NCI-H524 treated with DMSO at 0.1 percent for 48 hours (cell line): ENCODE data around the gene NOS1AP.
A peak's percentile ranks its signal among the peaks of the same experiment; 100 is the strongest.
"Not testable (repeated sequence)": the region's sequence is repeated elsewhere in the genome, so short reads cannot be mapped to it uniquely, and the experiment has no call there.

Experiments
- DNase-seq: peaks from one replicate; lab custom pipeline; 2025; lab: John Stamatoyannopoulos, UW

Gene NOS1AP

DNA sequence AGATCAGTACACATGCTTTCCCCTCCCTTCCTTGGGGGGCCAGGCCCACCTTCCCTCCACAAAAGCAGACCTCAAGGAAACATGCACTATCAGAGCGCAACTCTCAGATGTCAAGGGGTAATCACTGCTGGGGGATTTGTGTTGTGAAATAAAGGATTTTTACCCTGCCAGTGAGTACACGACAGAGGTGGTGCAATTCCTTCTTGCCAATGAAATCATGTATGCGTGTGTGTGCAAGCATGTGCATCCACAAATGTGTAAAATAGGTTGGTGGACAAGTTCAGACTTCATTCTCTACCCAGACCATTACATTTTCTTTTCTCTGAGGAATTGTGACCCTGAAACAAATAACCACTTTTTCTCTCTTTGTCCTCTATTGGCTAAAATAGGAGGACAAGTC is 9.8 kb upstream of the NOS1AP start:
- DNase-seq, result no peak

GRCh38 chr1:162060314-162060713 is 9.2 kb upstream of the NOS1AP start:
- no peak for DNase-seq

DNA sequence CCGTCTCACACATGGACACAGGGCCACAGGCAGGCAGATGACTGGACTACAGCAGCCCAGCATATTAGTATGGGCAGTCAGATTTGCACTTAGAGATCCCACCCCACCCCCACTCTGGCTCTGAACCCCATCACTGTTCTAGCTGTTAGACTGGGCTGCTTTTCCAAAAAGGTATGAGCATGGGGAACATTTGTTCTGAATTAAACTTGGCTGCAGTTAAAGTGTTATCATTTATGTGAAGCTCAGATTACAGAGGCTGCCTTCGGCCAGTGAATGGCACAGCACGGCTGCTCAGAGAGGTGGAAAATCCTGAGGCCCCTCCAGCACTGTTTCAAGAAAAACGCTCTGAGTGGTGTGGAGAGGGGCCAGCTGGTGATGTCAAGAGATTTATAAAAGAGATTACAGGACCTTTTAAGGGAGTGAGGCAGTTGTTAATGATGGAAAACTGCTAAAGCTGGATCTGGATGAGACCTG is 6.9 kb upstream of the NOS1AP start:
- peak; percentile 88 for DNase-seq

DNA sequence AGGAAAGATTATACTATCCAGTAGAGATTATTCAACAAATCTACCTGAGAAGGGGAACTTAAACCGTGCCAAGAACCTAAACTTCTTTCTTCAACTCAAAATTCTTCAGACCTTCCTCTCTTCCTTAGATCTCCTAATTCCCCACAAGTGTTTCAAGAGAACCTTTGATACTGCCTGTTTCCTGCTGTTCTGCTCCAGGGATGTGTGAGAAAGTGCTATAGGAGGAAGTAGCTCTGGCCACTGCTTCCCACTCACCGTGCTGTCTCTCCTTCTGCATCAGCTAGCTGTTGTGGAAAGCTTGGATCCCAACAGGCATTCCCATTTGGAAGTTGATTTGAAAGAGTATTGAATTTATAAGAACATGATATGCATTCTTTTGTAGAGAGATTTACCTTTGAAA is 4.5 kb upstream of the NOS1AP start:
- DNase-seq, result no peak

DNA sequence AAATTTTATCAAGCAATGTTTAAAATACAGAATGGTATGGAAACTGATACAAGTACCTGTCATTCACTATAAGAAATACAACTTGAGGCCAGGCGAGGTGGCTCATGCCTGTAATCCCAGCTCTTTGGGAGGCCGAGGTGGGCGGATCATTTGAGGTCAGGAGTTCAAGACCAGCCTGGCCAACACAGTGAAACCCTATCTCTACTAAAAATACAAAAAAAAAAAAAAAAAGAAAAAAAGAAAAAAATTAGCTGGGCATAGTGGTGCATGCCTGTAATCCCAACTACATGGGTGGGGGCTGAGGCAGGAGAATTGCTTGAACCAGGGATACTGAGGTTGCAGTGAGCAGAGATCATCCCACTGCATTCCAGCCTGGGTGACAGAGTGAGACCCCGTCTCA is 2.7 kb upstream of the NOS1AP start:
- DNase-seq, result not testable (repeated sequence)

GRCh38 chr1:162067466-162067865 is 2.0 kb upstream of the NOS1AP start:
- no peak for DNase-seq

DNA sequence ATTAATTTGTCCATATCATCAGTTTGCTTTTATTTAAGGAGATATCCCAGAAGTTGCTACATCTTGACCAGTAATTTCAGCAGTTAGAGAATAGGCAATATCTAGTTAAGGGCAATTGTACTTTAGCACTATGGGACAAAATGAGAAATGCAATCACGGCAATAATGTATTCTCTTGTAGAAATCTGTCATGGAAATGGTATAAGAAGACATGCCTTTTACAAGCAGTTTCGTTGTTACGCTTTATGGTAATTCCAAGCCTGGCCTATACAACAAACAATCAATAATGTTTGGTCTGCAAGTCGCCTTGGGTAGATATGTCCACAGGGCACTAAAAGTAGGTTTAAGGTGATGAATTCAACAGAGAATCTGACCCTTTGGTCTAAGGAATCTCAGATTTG is 1.2 kb upstream of the NOS1AP start:
- no peak for DNase-seq

GRCh38 chr1:162070094-162070748 is 730 bp downstream of the NOS1AP start:
- no peak for DNase-seq

- no peak for DNase-seq
These were observed 1.3 kb downstream of the NOS1AP start for GRCh38 chr1:162070825-162071224.

DNA sequence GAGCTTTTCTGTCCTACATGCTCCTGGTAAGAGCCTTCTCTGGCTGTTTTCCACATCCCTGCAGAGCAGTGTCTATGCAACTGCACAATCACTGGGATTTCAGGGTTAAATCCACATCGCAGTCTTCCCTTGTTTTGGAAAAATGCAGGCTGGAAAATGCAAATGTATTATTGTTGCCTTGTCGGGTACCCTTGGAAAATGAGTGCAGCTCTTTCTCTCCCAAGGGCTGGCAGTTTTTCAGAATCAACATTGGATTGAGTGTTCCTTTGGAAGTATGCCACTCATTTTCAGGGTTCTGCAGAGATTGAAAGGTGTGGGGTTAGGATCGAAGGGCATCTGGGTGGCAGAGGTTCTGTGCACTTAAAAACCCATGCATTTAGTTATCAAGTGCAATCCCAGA is 3.2 kb downstream of the NOS1AP start:
- DNase-seq, result no peak

DNA sequence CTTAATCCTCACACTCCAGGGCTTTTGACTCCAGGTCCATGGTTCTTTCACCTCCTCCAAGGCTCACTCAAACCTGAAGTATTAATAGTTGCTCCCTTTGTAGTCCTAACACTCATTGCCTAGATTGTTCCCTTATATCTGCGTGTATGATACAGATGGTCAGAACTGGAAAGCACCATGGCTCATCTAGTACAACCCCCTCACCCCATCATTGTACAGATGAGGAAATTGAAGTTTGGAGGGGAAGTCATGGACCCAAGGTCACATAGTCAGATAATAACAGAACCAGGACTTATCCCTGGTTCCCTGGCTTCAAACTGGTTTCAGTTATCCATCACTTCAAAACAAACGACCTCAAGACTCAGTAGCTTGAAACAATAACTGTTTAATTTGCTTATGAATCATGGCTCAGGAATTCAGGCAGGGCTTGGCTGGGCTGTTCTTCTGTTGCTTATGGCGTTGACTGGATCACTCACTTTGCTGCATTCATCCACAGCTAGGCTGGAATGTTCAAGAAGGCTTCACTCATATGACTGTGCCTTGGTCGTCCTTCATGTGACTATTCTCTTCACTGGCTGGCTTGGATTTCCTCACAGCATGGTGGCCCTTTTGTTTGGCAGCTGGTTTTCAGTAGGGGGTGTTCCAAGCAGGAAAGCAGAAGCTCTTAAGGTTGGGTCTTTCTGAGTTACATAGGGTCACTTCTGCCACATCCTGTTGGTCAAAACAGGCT is 5.0 kb downstream of the NOS1AP start:
- no peak for DNase-seq

- no peak for DNase-seq
These were observed 6.4 kb downstream of the NOS1AP start for GRCh38 chr1:162075862-162076261.

DNA sequence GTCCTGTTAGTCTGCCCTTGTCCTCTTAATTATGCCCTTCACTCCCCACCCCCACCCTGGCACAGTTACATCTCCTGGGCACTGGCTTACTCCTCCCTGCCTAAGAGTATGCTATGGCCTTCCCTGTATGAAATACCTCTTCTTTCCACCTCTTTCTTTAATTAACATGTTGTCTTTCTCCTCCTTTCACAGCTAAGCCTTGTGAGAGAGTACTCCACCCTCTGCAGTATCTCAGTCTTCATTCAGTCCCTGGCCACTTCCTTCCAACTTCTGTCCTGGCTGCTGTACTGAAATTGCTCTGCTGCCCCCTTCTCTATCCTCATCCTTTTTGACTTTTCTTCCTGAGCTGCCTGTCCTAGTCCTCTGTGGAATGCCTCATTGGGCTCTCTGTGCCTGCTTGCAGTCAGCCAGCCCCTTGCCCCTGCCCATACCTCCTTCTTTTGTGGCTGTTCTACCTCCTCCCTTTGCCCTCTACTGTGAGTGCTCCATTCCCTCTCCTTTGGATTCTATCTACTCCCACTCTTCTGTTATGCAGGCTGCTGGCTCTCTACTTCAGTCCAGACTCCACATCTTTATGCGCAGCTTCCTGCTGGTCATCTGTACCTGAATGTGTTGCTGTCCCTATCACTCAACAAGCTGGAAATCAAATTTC is 8.3 kb downstream of the NOS1AP start:
- DNase-seq, result no peak

GRCh38 chr1:162079030-162079429 is 9.5 kb downstream of the NOS1AP start:
- DNase-seq, result no peak

DNA sequence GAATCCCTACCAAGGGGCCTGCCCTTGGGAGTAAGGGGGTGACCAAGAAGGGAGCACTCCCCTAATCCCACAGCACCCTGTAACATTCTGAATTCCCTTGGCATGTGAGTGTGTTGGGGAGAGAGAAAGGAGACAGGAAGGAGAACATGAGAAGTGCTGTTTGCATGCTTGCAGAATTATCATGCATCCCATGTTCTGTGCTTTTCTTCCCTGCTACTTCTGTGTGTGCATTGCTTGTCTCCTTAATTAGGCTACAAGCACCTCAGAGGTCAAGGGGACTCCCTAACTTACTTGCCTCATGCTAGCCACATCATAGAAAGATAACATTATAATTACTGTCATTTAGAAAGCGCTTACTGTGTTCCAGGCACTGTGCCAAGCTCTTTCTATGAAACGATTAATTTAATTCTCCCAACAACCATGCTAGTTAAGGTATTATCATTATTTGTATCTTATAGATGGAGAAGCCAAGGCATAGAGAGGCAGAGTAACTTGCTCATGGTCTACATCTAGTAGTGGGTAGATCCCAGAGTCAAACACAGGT is 11.1 kb downstream of the NOS1AP start:
- no peak for DNase-seq

- DNase-seq, result no peak
These were observed 11.8 kb downstream of the NOS1AP start for GRCh38 chr1:162081316-162081715.

- DNase-seq, result not testable (repeated sequence)
These were observed 12.6 kb downstream of the NOS1AP start for GRCh38 chr1:162082080-162082479.

DNA sequence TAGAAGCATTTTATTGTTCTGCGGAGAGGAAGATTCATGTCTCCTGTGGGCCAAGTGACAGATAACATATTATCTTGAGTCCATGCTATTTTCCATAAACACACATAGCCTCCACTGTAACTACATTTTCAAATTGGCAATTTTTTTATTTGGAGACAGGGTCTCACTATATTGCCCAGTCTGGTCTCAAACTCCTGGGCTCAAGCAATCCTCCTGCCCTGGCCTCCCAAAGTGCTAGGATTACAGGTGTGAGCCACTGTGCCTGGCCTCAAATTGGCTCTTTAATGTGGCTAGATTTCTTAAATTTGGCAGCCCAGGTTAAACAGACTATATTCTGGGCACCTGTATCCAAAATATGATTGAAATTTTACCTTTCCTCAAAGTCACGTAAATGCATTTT is 13.8 kb downstream of the NOS1AP start:
- no peak for DNase-seq

DNA sequence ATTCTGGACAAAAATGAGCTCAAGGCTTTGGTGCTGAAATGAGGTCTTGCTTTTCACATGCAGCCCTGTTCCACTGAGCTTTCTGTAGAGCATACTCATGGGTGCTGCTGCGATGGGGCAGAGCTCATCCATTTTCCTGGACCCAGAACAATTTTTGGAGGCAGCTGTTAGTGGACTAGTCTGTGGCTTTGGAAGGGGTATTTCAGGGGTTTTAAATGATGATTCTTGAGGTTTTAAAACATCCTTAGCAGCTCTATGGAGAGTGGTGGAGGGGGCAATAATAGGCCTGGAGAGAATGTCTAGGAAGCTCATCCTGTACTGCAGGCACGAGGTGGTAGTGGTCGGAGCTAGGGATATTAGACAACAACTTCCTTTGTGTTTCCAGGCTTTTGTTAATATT is 16.5 kb downstream of the NOS1AP start:
- no peak for DNase-seq

DNA sequence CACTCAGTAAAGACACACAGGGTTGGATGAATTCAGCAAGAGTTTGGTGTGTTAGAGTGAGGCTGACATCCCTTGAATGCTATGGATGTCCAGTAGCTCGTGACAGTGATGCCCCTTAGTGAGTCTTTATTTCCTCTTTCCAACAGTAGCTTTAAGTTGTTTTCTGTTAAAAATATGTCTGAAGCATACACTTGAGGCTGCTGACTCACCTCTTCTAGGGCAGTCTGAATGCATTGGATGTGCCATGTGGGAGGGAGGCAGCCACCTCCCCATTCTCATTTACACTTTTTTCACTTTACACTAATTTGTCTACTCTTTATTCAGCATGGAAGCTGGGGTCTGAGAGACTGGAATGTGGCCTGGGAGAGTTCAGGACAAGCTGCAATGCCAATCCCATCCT is 17.6 kb downstream of the NOS1AP start:
- DNase-seq, result no peak

DNA sequence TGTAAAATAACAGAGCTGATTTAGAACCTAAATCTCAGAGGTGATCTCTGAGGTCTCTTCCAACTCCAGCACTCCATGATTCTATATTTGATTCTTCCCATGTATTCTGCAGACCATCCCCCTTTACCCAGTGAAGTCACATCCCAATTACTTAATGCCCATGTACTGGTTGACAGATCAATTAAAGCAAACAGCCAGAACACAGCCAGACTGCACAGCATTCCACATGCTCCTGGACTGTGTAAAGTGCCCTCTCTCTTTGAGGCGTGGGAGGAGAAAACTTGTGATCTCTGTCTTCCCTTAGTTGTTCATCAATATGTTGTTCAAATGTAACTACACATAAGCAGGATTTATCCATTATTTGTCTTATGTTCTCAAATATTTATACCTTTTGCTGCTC is 18.1 kb downstream of the NOS1AP start:
- DNase-seq, result no peak

DNA sequence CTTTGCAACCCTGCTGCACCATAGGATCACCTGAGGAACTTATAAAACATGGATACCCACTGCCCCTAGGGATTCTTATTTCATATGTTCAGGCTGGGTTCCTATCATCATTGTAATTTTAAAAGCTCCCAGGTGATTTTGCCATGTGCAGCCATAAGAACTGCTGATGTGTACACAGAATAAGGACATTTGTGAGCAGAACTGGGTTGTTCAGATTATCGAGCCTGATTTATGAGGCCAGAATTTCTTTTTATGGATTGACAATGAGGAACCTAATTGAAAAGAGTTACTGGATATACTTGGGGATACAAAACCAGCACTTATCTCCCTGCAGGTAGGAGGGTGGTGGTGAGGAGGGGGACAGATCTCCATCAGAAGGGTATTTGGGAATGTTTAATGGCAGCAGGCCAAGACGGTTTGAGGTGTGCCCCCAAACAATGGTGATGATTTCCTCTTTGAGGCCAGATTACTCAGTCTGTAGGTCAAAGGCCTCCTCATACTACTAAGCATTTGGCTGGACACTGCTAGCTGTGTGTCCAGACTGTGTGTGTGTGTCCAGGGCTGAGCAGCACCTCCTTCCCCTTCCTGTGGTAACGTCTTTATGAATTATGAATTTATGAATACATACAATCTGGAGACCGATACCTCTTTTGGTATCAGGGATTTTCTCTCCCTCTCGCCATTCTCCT is 18.9 kb downstream of the NOS1AP start:
- DNase-seq, result no peak
